Activated naive CD8-positive, alpha-beta T cell (primary cell): ENCODE data around the gene HPDL.
"Not testable (repeated sequence)": the region's sequence is repeated elsewhere in the genome, so short reads cannot be mapped to it uniquely, and the experiment has no call there.

Experiments
- H3K27ac Mint-ChIP-seq: one replicate; pipeline ENCODE4 v1.8.0; 2021; ENCODE audit warnings: mixed read lengths
- H3K27me3 Mint-ChIP-seq: one replicate; pipeline ENCODE4 v1.8.0; 2021; ENCODE audit warnings: mixed read lengths
- H3K36me3 Mint-ChIP-seq: one replicate; pipeline ENCODE4 v1.8.0; 2021; ENCODE audit warnings: mixed read lengths
- H3K4me1 Mint-ChIP-seq: one replicate; pipeline ENCODE4 v1.8.0; 2021; ENCODE audit warnings: low read depth, mixed read lengths
- H3K4me3 Mint-ChIP-seq: one replicate; pipeline ENCODE4 v1.8.0; 2021; ENCODE audit warnings: mild to moderate bottlenecking, mixed read lengths
- H3K9me3 Mint-ChIP-seq: one replicate; pipeline ENCODE4 v1.8.0; 2021; ENCODE audit warnings: low read depth, mixed read lengths

HPDL gene

GRCh38 chr1:45356186-45356585 lies 29.5 kb downstream of the HPDL start:
- Mint-ChIP-seq H3K4me3 (no peak overlapping the region), H3K4me1 (peaks cover 4% of the 10 kb centered on the region), H3K27ac (no peak overlapping the region), H3K9me3 (no peaks in the 10 kb centered on the region), H3K27me3 (no peaks in the 10 kb centered on the region), H3K36me3 (peaks cover 2% of the 10 kb centered on the region)

- Mint-ChIP-seq H3K36me3 (no peaks in the 10 kb centered on the region), H3K4me3 (no peak overlapping the region), H3K4me1 (peaks cover 4% of the 10 kb centered on the region), H3K9me3 (no peaks in the 10 kb centered on the region), H3K27me3 (no peaks in the 10 kb centered on the region), H3K27ac (no peak overlapping the region)
These were observed 33.3 kb downstream of the HPDL start for GRCh38 chr1:45359882-45360513.

- not testable (repeated sequence) for H3K4me3 Mint-ChIP-seq, H3K27ac Mint-ChIP-seq, H3K9me3 Mint-ChIP-seq, H3K36me3 Mint-ChIP-seq, H3K4me1 Mint-ChIP-seq, H3K27me3 Mint-ChIP-seq
These were observed 34.3 kb downstream of the HPDL start for GRCh38 chr1:45360981-45361380.

- peaks cover 4% of the 10 kb centered on the region for H3K4me1 Mint-ChIP-seq
- no peak overlapping the region for H3K27ac Mint-ChIP-seq
- H3K36me3 Mint-ChIP-seq, result no peaks in the 10 kb centered on the region
- no peaks in the 10 kb centered on the region for H3K9me3 Mint-ChIP-seq
- no peaks in the 10 kb centered on the region for H3K27me3 Mint-ChIP-seq
- H3K4me3 Mint-ChIP-seq, result no peak overlapping the region
These were observed 37.6 kb downstream of the HPDL start for GRCh38 chr1:45364294-45364693.

GRCh38 chr1:45365051-45365450 lies 38.4 kb downstream of the HPDL start:
- Mint-ChIP-seq H3K36me3 (no peaks in the 10 kb centered on the region), H3K9me3 (no peaks in the 10 kb centered on the region), H3K27ac (no peak overlapping the region), H3K4me3 (no peak overlapping the region), H3K27me3 (no peaks in the 10 kb centered on the region), H3K4me1 (peaks cover 1% of the 10 kb centered on the region)

- Mint-ChIP-seq H3K27ac (no peak overlapping the region), H3K36me3 (no peaks in the 10 kb centered on the region), H3K27me3 (no peaks in the 10 kb centered on the region), H3K9me3 (no peaks in the 10 kb centered on the region), H3K4me1 (peaks cover 5% of the 10 kb centered on the region), H3K4me3 (no peak overlapping the region)
These were observed 43.9 kb downstream of the HPDL start for GRCh38 chr1:45370575-45370974.

- no peaks in the 10 kb centered on the region for H3K27me3 Mint-ChIP-seq
- H3K4me3 Mint-ChIP-seq, result no peak overlapping the region
- H3K27ac Mint-ChIP-seq, result no peak overlapping the region
- H3K36me3 Mint-ChIP-seq, result no peaks in the 10 kb centered on the region
- no peaks in the 10 kb centered on the region for H3K9me3 Mint-ChIP-seq
- H3K4me1 Mint-ChIP-seq, result peaks cover 5% of the 10 kb centered on the region
These were observed 46.9 kb downstream of the HPDL start for GRCh38 chr1:45373573-45373972.

GRCh38 chr1:45375104-45376090 lies 48.7 kb downstream of the HPDL start:
- H3K9me3 Mint-ChIP-seq, result no peaks in the 10 kb centered on the region
- no peak overlapping the region for H3K4me3 Mint-ChIP-seq
- no peaks in the 10 kb centered on the region for H3K27me3 Mint-ChIP-seq
- H3K4me1 Mint-ChIP-seq, result peaks cover 5% of the 10 kb centered on the region
- no peak overlapping the region for H3K27ac Mint-ChIP-seq
- peaks cover 2% of the 10 kb centered on the region for H3K36me3 Mint-ChIP-seq

- Mint-ChIP-seq H3K4me3 (no peak overlapping the region), H3K9me3 (no peaks in the 10 kb centered on the region), H3K4me1 (peaks cover 5% of the 10 kb centered on the region), H3K36me3 (peaks cover 2% of the 10 kb centered on the region), H3K27me3 (no peaks in the 10 kb centered on the region), H3K27ac (no peak overlapping the region)
These were observed 51.5 kb downstream of the HPDL start for GRCh38 chr1:45378184-45378583.
